ENCODE measurements around the gene MYH11. TPM values are rescaled to one million over a fixed set of nuclear protein-coding genes. Genes with fewer than 3 reads are reported as not detected.

MYH11 gene
- total RNA-seq, 1 donor from 2014 or later, result 0.10 TPM

DNA sequence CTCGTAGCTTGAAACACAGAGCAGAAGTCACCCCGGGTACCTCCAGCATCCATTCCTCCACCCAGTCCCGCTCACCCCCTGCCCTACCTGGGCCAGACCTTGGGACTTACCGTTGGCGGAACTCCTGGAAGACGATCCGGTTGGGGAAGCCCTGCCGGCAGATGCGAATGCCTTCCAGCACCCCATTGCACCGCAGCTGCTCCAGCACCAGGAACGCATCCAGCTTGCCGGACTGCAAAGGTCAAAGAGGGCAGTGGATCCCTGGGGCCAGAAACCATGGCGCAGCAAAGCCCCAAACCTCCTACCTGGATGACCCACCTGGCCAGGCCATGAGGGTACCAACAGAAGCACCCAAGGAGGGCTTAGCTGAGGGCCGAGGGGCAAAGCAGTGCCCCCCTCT lies 108.9 kb downstream of the MYH11 start:
- H3K36me3 Mint-ChIP-seq (ENCODE audit: unreplicated experiment), result no peaks in the 10 kb centered on the region
- TF ChIP-seq, protein P1, sequence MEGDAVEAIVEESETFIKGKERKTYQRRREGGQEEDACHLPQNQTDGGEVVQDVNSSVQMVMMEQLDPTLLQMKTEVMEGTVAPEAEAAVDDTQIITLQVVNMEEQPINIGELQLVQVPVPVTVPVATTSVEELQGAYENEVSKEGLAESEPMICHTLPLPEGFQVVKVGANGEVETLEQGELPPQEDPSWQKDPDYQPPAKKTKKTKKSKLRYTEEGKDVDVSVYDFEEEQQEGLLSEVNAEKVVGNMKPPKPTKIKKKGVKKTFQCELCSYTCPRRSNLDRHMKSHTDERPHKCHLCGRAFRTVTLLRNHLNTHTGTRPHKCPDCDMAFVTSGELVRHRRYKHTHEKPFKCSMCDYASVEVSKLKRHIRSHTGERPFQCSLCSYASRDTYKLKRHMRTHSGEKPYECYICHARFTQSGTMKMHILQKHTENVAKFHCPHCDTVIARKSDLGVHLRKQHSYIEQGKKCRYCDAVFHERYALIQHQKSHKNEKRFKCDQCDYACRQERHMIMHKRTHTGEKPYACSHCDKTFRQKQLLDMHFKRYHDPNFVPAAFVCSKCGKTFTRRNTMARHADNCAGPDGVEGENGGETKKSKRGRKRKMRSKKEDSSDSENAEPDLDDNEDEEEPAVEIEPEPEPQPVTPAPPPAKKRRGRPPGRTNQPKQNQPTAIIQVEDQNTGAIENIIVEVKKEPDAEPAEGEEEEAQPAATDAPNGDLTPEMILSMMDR (IDR thresholded peaks at IDR 0.05; ENCODE audit: partially characterized antibody, unreplicated experiment), result no peak
- DNase-seq, result no peak
- H3K27me3 Mint-ChIP-seq (ENCODE audit: unreplicated experiment), result peaks cover 2% of the 10 kb centered on the region
- H3K4me1 Mint-ChIP-seq (ENCODE audit: low read depth, unreplicated experiment), result no peaks in the 10 kb centered on the region
- no peak overlapping the region for H3K4me3 Mint-ChIP-seq (ENCODE audit: unreplicated experiment)
- H3K9me3 Mint-ChIP-seq (ENCODE audit: unreplicated experiment), result peaks cover 2% of the 10 kb centered on the region
- no peak overlapping the region for H3K27ac Mint-ChIP-seq (ENCODE audit: unreplicated experiment)

DNA sequence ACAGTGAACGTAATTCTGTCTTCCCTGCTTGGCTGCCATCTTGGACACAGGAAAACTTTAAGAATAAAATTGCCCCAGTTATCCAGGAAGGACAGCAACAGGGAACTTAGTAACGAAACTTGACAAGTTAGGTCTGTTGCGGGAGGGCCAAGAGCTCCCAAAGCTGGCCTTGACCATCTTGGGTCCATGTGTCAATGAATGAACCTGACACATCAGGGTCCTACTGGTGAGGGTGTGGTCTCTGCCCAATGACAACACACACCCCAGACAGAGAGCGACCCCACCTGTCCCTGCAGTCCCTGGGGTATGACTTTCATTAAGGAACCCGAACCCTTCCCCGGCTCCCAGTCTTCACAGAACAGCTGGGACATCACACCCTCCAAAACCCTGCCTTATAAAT lies 110.5 kb downstream of the MYH11 start:
- TF ChIP-seq, protein P1 (IDR thresholded peaks at IDR 0.05; ENCODE audit: partially characterized antibody, unreplicated experiment), result no peak
- H3K27ac Mint-ChIP-seq (ENCODE audit: unreplicated experiment), result no peak overlapping the region
- no peaks in the 10 kb centered on the region for H3K4me1 Mint-ChIP-seq (ENCODE audit: low read depth, unreplicated experiment)
- H3K36me3 Mint-ChIP-seq (ENCODE audit: unreplicated experiment), result no peaks in the 10 kb centered on the region
- DNase-seq, result no peak
- peaks cover 2% of the 10 kb centered on the region for H3K9me3 Mint-ChIP-seq (ENCODE audit: unreplicated experiment)
- peaks cover 2% of the 10 kb centered on the region for H3K27me3 Mint-ChIP-seq (ENCODE audit: unreplicated experiment)
- no peak overlapping the region for H3K4me3 Mint-ChIP-seq (ENCODE audit: unreplicated experiment)

DNA sequence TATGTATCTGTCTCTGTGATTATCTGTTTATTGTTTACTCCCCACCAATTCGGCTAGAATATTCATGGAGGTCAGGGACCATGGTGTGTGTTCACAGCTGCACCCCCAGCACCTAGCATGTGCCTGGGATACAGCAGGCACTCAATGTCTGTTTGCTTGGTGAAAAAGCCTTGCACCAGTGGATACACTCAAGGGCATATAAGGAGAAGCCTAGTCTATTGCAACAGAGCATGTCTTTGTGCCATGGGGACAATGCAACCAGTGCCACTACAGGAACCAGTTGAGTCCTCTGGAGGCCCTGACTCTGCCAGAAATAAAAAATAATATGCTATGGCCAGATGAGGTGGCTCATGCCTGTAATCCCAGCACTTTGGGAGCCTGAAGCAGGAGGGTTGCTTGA lies 113.2 kb downstream of the MYH11 start:
- peaks cover 2% of the 10 kb centered on the region for H3K27me3 Mint-ChIP-seq (ENCODE audit: unreplicated experiment)
- no peaks in the 10 kb centered on the region for H3K4me1 Mint-ChIP-seq (ENCODE audit: low read depth, unreplicated experiment)
- TF ChIP-seq, protein P1 (IDR thresholded peaks at IDR 0.05; ENCODE audit: partially characterized antibody, unreplicated experiment), result no peak
- H3K36me3 Mint-ChIP-seq (ENCODE audit: unreplicated experiment), result no peaks in the 10 kb centered on the region
- H3K4me3 Mint-ChIP-seq (ENCODE audit: unreplicated experiment), result no peak overlapping the region
- H3K9me3 Mint-ChIP-seq (ENCODE audit: unreplicated experiment), result peaks cover 2% of the 10 kb centered on the region
- H3K27ac Mint-ChIP-seq (ENCODE audit: unreplicated experiment), result no peak overlapping the region
- no peak for DNase-seq

DNA sequence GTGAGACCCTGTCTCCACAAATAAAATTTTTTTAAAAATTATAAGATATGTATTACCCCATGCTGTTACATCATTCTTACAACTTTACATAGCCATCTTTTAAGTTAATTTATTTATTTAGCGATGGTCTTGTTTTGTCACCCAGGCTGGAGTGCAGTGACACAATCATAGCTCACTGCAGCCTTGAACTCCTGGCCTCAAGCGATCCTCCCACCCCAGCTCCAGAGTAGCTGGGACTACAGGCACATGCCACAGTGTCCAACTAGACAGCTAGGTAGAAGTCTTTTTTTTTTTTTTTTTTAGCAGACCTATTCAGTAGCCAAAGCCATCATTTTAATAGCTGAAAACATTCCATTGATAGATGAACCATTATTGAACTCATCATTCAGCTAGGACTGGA lies 114.1 kb downstream of the MYH11 start:
- Mint-ChIP-seq H3K27me3 (ENCODE audit: unreplicated experiment) (no peaks in the 10 kb centered on the region), H3K4me3 (ENCODE audit: unreplicated experiment) (no peak overlapping the region), H3K4me1 (ENCODE audit: low read depth, unreplicated experiment) (no peaks in the 10 kb centered on the region), H3K27ac (ENCODE audit: unreplicated experiment) (no peak overlapping the region), H3K36me3 (ENCODE audit: unreplicated experiment) (no peaks in the 10 kb centered on the region), H3K9me3 (ENCODE audit: unreplicated experiment) (peaks cover 2% of the 10 kb centered on the region)
- DNase-seq, result no peak
- TF ChIP-seq, protein P1 (IDR thresholded peaks at IDR 0.05; ENCODE audit: partially characterized antibody, unreplicated experiment), result no peak

DNA sequence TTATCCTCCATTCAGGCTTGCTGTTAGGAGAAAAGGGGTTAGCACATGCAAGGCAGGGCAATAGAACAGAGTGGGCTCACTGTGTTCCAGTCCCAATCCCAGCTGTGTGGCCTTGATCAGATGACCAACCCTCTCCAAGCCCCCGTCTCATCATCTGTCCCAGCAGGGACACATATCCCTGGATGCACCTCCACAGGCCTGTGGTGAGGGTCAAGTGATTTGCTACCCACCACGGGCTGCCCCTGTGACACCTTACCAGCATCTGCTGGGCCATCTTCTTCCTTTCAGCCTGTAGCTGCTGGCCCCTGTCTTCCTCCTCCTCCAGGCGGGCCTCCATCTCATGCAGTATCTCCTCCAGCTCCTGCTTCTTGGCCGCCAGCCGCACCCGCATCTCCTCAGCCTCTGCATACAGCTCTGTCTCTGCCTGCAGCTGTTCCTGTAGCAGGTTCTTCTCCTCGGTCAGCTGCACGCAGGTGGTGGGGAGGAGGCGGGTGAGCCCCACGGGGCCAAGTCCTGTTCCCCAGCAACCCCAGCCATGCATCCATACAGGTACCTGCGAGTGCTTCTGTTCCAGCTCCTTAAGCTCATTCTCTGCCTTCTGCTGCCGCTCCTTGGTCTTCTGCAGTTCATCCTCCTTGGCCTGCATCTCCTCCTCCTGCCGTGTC lies 115.5 kb downstream of the MYH11 start:
- Mint-ChIP-seq H3K27ac (ENCODE audit: unreplicated experiment) (no peak overlapping the region), H3K9me3 (ENCODE audit: unreplicated experiment) (no peaks in the 10 kb centered on the region), H3K4me3 (ENCODE audit: unreplicated experiment) (no peak overlapping the region), H3K36me3 (ENCODE audit: unreplicated experiment) (no peaks in the 10 kb centered on the region), H3K27me3 (ENCODE audit: unreplicated experiment) (no peaks in the 10 kb centered on the region), H3K4me1 (ENCODE audit: low read depth, unreplicated experiment) (no peaks in the 10 kb centered on the region)
- TF ChIP-seq, protein P1 (IDR thresholded peaks at IDR 0.05; ENCODE audit: partially characterized antibody, unreplicated experiment), result no peak
- no peak for DNase-seq
